ENCODE measurements around the gene GULP1. TPM values are rescaled to one million over a fixed set of nuclear protein-coding genes. Genes with fewer than 3 reads are reported as not detected.

GULP1 gene
- total RNA-seq, 2 experiments from 2014 or later = not detected

GRCh38 chr2:188569431-188570165 is 277.9 kb downstream of the GULP1 start:
- TF ChIP-seq CTCF (IDR thresholded peaks at IDR 0.05) = no peak
- no peak for DNase-seq
- Mint-ChIP-seq H3K4me3 (no peak overlapping the region), H3K36me3 (ENCODE audit: low read depth) (no peaks in the 10 kb centered on the region), H3K27me3 (no peaks in the 10 kb centered on the region), H3K4me1 (ENCODE audit: low read depth) (no peaks in the 10 kb centered on the region), H3K27ac (no peak overlapping the region), H3K9me3 (no peaks in the 10 kb centered on the region)
- intact Hi-C loops (cut with micrococcal nuclease) = no loop called here
- ATAC-seq = no peak
- ChIA-PET CTCF (no interaction called here), POLR2A (no interaction called here)

- no peaks in the 10 kb centered on the region for H3K9me3 Mint-ChIP-seq
- H3K27ac Mint-ChIP-seq = no peak overlapping the region
- ChIA-PET POLR2A (no interaction called here), CTCF (no interaction called here)
- DNase-seq = no peak
- TF ChIP-seq CTCF (IDR thresholded peaks at IDR 0.05) = no peak
- intact Hi-C loops (cut with micrococcal nuclease) = no loop called here
- no peaks in the 10 kb centered on the region for H3K27me3 Mint-ChIP-seq
- H3K4me1 Mint-ChIP-seq (ENCODE audit: low read depth) = no peaks in the 10 kb centered on the region
- no peaks in the 10 kb centered on the region for H3K36me3 Mint-ChIP-seq (ENCODE audit: low read depth)
- no peak for ATAC-seq
- H3K4me3 Mint-ChIP-seq = no peak overlapping the region
These were observed 278.7 kb downstream of the GULP1 start for GRCh38 chr2:188570370-188570769.

GRCh38 chr2:188571543-188572303 is 280.0 kb downstream of the GULP1 start:
- POLR2A ChIA-PET = no interaction called here
- CTCF ChIA-PET = no interaction called here
- TF ChIP-seq CTCF (IDR thresholded peaks at IDR 0.05) = no peak
- ATAC-seq (no peak), DNase-seq (no peak)
- intact Hi-C loops (cut with micrococcal nuclease) = no loop called here
- Mint-ChIP-seq H3K27ac (no peak overlapping the region), H3K36me3 (ENCODE audit: low read depth) (no peaks in the 10 kb centered on the region), H3K27me3 (no peaks in the 10 kb centered on the region), H3K4me1 (ENCODE audit: low read depth) (no peaks in the 10 kb centered on the region), H3K9me3 (no peaks in the 10 kb centered on the region), H3K4me3 (no peak overlapping the region)

GRCh38 chr2:188572592-188572991 is 280.9 kb downstream of the GULP1 start:
- intact Hi-C loops (cut with micrococcal nuclease) = no loop called here
- TF ChIP-seq CTCF (IDR thresholded peaks at IDR 0.05) = no peak
- Mint-ChIP-seq H3K27me3 (no peaks in the 10 kb centered on the region), H3K27ac (no peak overlapping the region), H3K4me1 (ENCODE audit: low read depth) (no peaks in the 10 kb centered on the region), H3K4me3 (no peak overlapping the region), H3K9me3 (no peaks in the 10 kb centered on the region), H3K36me3 (ENCODE audit: low read depth) (no peaks in the 10 kb centered on the region)
- DNase-seq (no peak), ATAC-seq (no peak)
- ChIA-PET CTCF (no interaction called here), POLR2A (no interaction called here)

- CTCF ChIA-PET = no interaction called here
- Mint-ChIP-seq H3K27me3 (no peaks in the 10 kb centered on the region), H3K4me3 (no peak overlapping the region), H3K36me3 (ENCODE audit: low read depth) (no peaks in the 10 kb centered on the region), H3K9me3 (no peaks in the 10 kb centered on the region), H3K27ac (no peak overlapping the region), H3K4me1 (ENCODE audit: low read depth) (no peaks in the 10 kb centered on the region)
- no peak for ATAC-seq
- intact Hi-C loops (cut with micrococcal nuclease) = no loop called here
- POLR2A ChIA-PET = no interaction called here
- no peak for TF ChIP-seq CTCF (IDR thresholded peaks at IDR 0.05)
- DNase-seq = no peak
These were observed 281.8 kb downstream of the GULP1 start for GRCh38 chr2:188573453-188573852.
